NK-92 treated with Interleukin-12 subunit alpha and Interleukin-12 subunit beta, amount 100 ng/mL, for 24 hours (cell line): ENCODE results near the gene LILRB2.
"Not testable (repeated sequence)": the region's sequence is repeated elsewhere in the genome, so short reads cannot be mapped to it uniquely, and the experiment has no call there.

Source experiments
- DNase-seq: peaks from one replicate; lab custom pipeline; 2025; lab: John Stamatoyannopoulos, UW

LILRB2 gene

DNA sequence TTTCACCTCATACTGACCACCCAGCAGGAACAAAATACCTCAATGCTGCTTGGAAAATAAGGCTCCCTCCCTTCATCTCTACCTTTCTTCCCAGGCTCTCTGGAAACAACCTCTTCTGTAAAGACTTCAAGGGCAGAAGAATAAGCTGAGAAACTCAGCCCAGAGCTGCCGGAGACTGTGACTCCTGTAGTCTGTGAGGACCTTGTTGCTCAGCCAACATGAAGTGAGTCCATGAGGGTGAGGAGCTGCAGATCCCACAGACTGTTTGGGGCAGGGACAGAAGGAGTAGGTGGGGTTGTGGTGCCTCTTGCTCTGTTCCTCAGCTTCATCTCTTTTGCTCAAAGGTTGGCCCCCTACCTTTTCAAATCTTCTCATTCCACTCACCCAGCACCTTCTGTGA lies 24.2 kb upstream of the LILRB2 start:
- no peak for DNase-seq

DNA sequence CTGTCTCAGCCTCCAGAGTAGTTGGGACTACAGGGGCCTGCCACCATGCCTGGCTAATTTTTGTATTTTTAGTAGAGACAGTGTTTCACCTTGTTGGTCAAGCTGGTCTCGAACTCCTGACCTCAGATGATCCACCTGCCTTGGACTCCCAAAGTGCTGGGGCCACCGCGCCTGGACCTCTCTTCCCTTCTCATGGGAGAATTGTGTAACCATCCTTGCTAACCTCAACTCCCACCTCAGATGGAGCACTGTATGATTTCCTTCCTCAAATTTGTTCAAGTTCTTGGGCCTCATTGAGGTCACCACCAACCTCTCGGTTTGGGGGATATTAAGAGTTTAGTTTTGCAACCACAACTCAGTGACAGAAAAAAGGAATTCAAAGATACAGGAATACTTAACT lies 21.3 kb upstream of the LILRB2 start:
- no peak for DNase-seq

DNA sequence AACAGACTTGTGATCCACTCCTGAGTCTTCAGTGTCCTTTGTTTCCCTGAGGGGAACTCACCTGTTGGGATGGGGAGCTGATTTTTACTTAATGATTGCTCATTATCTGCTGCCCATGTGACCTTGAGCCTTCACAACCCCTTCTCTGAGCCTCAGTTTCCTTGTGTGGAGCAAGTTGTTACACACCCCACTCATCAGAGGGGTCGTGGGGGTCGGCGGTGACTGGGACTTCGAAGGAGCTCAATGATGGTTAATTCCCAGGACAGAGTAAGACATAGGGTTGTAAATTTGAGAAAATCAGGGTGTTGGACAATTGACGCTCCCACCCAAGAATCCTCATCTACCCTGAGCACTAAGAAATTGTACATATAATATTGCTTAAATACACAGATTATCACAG lies 18.6 kb upstream of the LILRB2 start:
- no peak for DNase-seq

DNA sequence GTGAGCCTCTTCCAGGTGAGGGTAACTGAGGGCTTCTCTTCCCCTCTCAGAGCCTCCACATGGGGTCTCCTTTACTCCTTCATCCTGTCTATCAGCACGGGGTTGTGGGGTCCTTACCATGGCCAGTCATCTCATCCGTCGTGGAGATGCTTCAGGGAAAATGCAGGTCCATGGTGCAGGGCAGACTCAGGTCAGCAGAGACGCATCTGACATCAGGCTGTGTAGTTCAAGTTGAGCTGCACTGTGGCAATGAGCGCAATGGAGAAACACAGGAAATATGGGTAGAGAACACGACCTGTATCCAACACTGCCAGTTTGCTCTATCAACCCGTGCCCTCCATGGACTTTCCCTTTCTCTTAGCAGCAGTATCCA lies 18.2 kb upstream of the LILRB2 start:
- DNase-seq = no peak

DNA sequence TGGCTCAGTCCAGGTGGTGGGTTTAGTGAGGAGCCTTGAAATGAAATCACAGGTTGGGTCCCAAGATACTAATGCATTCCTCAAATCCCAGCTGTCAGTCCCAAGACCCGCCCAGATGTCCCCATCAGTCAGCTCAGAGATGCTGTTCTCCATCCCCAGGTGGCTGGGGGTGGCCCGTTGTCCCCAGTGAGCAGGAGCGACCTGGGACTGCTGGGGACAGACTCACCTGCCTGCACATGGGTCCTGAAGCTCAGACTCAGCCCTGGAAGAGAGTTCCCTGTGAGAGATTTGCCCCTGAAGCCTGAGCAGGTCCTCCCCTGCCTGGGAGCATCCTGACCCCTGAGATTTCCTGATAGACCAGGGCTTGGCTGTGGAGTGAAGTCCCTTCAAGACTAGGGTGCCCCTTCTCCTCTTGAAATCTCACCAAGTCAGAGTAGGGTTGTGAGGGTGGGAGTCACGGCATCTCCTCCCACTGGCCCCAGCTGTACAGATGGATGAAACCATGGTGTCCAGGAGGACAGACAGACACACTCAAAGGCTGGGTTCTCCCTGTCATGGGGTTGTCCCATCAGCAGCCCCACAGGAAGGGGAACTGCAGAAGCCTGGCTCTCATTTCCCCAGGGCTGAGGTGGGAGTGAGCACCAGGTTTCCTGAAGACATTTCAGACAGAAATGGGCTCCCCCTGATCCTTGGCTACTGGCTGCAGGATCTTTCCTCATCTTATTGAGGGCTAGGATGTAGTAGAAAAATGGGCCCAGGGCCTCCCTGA lies 17.6 kb upstream of the LILRB2 start:
- DNase-seq = no peak

DNA sequence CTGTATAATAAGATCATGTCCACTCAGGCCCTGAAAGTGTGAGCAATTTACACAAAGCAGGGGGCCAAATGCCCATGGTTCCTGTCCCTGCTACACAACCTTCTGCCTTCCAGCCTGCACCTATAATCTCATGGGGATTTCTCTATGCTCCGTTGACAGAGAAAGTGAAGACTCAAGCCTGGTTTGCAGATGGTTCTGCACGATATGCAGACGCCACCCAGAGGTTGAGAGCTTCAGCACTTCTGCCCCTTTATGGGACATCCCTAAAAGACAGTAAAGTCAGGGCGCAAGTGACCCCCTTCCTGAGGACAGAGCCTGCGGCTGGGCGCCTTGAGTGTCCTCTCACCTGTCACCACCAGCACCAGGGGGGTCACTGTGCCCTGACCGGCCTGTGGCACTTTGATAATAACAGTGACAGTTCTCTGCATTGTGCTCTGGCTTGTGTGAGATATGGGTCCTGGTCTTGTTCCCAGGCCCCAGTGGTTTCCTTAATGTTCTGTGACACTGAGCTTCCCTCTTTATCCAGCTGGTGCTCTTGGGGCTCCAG lies 16.9 kb upstream of the LILRB2 start:
- no peak for DNase-seq

DNA sequence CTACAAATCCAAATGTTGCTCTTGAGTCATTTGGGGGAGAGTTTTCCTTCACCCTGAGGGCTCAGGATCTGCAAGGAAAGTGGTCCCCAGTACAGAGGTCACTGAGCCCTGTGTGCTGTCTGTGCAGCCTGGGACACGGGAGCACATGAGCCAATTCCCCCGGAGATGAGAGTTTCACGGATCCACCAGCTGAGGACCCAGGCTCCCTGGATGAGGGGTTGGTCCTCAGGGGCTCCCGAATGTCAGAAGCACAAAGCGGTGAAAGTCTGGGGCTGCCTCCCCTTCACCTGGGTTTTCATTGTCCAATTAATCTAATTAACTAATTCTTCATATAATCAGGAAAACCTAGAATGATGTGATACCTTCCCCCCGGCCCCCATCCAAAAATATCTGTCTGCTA lies 13.6 kb upstream of the LILRB2 start:
- no peak for DNase-seq

DNA sequence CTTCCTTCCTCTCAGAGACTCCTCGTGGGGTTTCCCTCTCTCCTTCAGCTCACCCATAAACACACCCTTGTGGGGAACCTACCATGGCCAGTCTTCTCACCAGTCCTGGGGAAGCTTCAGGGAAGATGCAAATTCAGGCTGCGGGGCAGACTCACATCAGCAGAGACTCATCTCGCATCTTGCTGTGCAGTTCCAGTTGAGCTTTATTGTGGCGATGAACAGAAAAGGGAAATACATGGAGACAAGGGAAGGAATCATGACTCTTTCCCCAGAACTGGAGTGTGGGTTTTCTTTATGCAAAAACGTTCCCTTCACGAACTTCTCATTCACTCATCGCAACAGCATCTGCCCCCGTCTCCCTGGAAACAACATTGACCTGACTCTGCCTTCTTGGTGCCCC lies 8.2 kb upstream of the LILRB2 start:
- not testable (repeated sequence) for DNase-seq

DNA sequence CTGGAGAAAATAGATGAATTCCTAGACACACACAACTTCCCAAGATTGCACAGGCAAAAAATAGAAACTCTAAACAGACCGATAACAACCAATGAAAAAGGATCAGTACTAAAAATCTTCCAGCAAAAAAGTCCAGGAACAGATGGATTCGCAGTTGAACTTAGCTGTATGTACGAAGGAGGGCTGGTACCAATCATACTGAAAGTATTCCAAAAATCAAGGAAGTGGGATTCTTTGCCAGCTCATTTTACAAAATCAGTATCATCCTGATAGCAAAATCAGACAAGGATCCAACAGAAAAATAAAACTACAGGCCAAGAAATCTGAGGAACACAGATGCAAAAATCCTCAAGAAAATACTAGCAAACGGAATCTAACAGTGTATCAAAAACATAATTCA lies 6.5 kb upstream of the LILRB2 start:
- no peak for DNase-seq

DNA sequence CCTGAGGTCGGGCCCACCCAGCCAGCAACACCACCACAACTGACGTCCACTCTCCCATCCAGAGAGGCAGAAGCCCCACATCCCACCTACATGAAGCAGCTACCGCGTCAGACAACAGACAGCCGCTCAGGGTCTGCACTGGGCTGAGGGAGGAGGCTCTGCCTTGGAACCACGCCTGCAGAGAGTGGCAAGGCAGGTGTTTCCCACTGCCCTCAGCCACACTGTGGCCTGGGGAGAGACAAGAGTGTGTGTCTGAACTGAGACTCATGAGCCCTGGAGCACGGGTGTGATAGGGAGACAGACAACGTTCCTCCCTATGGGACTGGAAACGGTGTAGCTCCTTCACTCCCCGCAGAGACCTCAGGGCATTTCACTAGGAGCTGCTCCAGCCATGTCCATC lies 5.4 kb upstream of the LILRB2 start:
- not testable (repeated sequence) for DNase-seq

DNA sequence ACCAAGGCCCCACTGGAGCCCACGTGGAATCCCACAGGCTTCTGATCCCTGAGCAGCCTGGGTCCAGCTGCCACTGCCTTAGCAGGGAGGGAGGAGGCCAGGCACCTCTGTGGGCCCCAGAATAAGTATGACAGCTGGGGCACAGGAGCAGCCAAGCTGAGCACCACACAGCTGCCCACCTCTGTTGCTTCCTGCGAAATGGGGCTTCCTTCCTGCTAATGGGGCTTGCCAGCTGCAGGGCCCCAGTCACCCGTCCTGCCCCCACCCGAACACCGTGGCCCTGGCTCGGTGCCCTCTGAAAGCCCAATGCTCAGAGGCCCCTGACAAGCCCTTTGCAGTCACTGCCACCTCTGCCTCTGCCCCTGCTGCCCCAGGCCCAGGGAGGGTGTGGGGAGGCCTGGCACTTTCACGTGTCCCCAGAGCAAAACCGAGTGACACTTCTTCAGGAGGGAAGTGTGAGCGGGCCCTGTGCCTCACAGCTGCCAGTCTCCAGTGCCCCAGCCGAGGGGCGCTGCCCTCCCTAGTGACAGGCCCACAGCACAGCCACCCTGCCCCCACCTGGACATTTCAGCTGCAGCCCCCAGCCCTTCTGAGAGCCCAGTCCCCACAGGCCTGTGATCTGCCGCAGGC lies 4.6 kb upstream of the LILRB2 start:
- DNase-seq = not testable (repeated sequence)

DNA sequence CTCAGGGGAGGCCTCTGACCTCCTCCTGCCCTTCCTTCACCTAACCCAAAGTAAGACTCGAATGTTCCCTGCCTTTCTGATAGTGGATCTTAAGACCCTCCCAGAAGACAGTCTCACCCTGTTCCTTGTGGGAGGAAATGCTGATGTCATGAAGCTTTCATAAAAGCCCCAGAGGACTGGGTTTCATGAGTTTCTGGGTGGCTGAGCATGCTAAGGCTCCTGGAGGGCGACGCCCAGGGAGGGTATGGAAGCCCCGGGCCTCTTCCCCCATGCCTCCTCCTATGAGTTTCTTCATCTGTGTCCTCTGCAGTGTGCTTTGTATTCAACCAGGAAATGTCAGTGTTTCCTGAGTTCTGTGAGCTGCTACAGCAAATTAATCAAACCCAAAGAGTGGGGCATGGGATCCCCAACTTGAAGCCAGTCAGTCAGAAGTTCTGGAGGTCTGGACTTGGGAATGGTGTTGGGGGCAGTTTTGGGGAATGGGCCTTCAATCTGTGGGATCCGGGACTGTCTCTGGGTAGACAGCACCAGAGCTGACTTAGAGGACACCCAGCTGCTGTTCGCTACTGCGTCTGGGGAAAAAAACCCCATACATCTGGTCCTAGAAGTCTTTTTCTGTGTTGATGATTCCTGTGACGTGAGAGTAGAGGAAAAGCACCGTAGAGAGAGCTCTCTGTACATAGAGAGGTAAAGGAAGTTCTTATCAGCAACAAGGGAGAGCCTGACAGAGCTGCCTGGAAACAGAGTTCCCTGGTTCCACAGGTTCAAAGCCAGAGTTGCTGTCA lies 2.0 kb upstream of the LILRB2 start:
- no peak for DNase-seq

DNA sequence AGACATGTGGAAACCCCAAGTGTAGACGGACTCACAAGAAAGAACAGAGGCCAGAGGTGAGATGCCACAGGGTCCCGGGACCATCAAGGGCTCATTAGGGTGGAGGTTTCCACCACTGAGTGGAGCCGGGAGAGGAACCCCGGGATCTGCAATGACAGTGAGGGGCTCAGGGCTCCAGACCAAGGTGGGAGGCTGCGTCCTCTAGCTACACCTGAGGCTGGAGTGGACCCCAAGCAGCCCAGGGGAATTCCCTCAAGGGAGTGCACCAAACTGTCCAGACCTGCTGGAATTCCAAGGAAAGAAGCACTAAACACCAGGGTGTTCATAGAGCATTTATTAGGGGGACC lies 792 bp upstream of the LILRB2 start:
- DNase-seq = not testable (repeated sequence)

DNA sequence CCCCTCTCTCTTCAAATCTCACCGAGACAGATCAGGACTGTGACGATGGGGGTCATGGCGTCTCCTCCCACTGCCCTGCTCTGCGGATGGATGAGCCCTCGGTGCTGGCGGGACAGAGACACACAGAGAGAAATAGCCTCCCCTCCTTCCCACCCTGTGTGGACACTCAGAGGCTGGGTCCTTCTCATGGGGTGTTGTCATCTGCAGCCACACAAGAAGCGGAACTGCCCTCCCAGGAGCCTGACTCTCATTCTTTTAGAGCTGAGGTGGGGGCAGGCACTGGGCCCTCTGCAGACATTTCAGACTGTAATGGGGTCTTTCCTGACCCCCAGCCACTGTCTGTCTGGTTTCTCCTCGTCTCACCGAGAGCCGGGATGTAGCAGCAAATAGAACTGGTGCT lies 469 bp downstream of the LILRB2 start:
- DNase-seq = not testable (repeated sequence)

DNA sequence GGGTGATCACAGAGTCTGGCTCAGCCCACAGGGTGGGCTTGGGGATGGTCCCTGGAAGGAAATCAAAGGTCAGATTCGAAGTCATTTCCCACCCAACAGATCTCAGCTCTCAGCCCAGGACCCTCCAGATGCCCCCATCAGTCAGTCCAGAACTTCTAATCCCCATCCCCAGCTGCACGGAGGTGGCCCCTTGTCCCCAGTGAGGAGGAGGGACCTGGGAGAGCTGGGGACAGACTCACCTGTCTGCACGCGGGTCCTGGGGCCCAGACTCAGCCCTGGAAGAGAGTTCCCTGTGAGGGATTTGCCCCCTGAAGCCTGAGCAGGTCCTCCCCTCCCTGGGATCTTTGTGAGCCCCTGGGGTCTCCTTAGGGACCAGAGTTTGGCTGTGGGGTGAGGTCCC lies 885 bp downstream of the LILRB2 start:
- DNase-seq = not testable (repeated sequence)

DNA sequence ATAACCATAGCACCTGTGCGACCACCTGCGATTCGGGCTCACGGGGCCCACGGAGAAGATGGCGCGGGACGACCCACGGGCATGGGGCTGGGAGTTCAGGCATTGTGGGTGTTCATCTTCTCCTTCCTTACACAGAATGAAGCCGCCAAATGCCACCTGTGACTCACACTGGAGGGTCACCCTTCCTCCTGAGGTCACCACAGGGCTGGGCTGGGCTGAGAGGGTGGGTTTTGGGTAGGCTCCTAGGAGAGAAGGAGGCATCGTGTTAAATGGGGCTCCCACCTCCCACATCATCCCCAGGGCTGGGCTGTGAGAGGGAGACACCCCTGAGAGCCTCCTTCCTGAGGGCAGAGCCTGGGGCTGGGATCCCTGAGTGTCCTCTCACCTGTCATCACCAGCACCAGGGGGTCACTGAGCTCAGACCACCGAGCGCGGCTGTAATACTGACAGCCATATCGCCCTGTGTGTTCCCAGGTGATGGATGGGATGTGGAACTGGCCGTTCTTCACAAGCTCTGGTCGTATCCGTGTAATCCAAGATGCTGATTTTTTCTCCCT lies 1.4 kb downstream of the LILRB2 start:
- no peak for DNase-seq

DNA sequence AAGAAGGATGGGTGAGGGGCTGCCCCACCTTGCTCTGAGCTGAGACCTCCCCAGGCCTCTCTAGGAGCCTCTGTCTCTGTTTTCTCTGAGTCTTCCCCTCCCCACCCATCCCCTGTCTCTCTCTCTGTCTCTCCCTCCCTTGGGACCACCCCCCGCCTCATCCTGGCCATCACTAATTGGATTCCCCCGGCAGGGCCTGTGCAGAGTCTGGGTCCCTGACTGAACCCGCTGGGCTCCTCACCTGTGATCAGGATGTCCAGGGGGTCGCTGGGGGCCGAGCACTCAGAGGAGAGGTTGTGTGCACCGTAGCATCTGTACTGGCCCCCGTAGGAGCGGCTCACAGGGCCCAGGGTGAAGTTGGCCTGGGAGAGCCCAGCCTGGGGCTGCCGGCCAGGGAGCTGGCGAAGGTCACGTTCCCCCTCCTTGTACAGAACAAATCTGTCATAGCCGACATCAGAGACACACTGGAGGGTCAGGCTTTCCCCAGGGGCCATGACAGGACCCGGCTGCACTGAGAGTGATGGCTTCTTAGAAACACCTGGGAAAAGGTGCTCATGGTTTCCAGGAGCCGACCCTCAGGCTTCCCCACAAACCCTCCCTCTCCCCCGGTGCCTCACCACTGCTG lies 2.2 kb downstream of the LILRB2 start:
- DNase-seq = not testable (repeated sequence)

DNA sequence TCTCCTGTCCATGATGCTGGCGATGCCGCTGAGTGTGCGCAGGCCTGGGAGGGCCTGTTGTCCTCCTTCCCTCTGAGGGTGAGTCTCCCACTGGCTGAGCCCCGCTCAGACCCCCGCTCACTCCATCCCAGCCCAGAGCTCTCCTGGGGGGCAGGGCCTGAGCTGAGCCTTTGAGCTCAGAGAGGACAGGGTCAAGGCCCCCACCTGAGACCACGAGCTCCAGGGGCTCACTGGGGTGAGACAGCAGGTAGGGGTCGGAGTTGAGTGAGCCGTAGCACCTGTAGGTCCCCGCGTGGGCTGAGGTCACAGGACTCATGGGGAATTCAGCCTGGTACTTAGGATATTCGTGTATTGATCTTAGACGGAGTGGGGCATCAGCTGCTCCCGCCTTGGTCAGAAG lies 2.9 kb downstream of the LILRB2 start:
- not testable (repeated sequence) for DNase-seq

DNA sequence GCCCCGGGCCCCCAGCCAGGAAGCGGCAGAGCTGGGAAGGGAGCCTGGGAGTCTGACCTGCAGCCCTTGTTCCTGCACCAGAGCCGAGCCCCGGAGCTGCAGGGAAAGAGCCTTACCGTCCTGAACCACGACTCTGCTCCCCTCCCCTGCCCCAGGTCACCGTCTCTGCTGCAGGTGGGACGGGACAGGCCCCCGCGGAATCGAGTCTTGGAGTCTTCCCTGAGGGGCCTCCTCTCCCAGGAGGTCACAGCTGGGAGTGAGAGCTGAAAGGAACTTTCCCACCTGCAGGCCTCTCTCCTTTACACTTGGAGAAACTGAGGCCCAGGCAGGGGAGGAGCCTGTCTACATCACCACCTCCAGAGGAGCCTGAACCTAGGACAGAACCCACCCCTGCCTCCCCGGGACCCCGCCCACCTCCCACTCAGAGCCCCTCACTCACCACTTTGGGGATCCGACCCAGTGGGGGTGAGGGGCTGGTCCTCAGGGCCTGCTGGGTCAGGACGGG lies 3.7 kb downstream of the LILRB2 start:
- DNase-seq = not testable (repeated sequence)

DNA sequence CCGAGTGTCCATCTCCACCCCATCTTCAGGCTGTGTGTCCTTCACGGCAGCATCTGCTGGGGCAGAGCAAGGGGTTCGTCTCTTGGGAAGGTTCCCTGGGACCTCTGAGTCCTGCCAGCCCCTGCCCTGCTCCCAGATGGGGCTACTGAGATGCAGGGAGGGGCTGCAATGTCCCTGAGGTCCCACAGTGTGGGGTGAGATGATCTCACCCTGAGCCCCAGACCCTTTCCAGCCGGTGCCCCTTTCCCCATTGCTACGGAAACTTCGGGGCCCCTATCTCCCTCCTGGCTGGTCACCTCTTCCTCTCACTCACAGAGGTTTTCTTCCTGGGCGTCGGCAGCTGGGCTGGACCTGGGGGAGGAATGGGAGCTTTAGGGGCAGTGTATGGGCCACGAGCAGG lies 5.0 kb downstream of the LILRB2 start:
- no peak for DNase-seq

DNA sequence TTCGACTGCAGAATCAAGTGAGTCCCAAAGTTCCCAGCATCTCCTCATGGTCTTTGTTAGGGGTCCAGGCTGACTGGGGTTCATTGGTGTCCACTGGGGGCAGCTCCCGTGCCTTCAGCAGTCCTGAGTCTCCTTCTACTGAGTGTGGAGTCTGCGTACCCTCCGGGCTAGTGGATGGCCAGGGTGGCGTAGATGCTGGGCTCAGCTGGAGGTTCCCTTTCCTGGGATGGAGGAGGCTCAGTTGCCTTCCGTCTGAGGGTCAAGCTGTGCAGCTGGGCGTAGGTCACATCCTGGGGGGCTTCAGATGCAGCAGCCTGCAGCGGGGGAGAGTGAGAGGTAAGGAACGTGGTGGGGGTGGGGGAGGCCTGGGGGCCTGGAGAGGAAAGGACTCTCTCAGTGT lies 6.4 kb downstream of the LILRB2 start:
- not testable (repeated sequence) for DNase-seq

DNA sequence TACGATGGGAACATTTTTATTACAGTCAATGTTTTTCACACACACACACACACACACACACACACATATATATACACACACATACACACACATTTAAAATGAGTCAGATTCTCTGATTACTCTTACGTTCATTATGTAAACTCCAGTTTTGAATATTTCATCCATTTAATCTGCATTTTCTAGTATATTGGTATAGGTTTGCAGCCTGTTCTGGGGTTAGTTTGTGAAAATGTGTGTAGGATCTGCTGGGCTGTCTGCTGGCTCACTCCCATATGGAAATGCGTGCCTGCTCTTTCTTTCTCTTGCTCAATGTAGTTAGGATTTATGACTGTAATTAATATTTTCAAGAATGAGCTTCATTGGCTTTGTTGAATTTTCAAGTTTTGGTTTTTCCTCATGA lies 7.1 kb downstream of the LILRB2 start:
- no peak for DNase-seq
